Measurements from ENCODE around the gene RALGAPA2. TPM values are rescaled to one million over a fixed set of nuclear protein-coding genes. Genes with fewer than 3 reads are reported as not detected.
A peak's percentile ranks its signal among the peaks of the same experiment; 100 is the strongest.

The RALGAPA2 gene
- total and polyA plus RNA-seq, 2 of the 13 experiments (the other 11 are each of a cell fraction or from before 2014, with no cell fraction given): 13.8 to 17.7 TPM

DNA sequence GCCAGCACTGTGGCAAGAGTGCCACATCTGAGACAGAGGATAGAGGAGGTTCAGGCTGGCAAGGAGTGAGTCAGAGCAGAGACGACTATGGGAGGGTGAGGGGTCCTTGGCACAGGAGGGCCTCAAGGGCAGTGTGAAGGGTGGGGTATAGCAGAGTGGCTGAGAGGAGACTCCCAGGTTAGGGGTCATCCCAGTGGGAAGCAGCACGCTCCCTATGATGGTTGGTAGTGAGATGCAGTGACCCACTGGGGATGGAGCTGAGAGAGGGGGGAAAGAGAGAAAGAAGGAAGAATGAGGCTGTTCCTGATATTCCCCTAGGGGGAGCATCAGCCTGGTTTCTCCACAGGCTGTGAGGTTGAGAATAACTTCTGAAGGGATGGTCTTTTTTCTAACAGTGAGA lies 247.2 kb downstream of the RALGAPA2 start (continued):
- TF ChIP-seq, protein P1, sequence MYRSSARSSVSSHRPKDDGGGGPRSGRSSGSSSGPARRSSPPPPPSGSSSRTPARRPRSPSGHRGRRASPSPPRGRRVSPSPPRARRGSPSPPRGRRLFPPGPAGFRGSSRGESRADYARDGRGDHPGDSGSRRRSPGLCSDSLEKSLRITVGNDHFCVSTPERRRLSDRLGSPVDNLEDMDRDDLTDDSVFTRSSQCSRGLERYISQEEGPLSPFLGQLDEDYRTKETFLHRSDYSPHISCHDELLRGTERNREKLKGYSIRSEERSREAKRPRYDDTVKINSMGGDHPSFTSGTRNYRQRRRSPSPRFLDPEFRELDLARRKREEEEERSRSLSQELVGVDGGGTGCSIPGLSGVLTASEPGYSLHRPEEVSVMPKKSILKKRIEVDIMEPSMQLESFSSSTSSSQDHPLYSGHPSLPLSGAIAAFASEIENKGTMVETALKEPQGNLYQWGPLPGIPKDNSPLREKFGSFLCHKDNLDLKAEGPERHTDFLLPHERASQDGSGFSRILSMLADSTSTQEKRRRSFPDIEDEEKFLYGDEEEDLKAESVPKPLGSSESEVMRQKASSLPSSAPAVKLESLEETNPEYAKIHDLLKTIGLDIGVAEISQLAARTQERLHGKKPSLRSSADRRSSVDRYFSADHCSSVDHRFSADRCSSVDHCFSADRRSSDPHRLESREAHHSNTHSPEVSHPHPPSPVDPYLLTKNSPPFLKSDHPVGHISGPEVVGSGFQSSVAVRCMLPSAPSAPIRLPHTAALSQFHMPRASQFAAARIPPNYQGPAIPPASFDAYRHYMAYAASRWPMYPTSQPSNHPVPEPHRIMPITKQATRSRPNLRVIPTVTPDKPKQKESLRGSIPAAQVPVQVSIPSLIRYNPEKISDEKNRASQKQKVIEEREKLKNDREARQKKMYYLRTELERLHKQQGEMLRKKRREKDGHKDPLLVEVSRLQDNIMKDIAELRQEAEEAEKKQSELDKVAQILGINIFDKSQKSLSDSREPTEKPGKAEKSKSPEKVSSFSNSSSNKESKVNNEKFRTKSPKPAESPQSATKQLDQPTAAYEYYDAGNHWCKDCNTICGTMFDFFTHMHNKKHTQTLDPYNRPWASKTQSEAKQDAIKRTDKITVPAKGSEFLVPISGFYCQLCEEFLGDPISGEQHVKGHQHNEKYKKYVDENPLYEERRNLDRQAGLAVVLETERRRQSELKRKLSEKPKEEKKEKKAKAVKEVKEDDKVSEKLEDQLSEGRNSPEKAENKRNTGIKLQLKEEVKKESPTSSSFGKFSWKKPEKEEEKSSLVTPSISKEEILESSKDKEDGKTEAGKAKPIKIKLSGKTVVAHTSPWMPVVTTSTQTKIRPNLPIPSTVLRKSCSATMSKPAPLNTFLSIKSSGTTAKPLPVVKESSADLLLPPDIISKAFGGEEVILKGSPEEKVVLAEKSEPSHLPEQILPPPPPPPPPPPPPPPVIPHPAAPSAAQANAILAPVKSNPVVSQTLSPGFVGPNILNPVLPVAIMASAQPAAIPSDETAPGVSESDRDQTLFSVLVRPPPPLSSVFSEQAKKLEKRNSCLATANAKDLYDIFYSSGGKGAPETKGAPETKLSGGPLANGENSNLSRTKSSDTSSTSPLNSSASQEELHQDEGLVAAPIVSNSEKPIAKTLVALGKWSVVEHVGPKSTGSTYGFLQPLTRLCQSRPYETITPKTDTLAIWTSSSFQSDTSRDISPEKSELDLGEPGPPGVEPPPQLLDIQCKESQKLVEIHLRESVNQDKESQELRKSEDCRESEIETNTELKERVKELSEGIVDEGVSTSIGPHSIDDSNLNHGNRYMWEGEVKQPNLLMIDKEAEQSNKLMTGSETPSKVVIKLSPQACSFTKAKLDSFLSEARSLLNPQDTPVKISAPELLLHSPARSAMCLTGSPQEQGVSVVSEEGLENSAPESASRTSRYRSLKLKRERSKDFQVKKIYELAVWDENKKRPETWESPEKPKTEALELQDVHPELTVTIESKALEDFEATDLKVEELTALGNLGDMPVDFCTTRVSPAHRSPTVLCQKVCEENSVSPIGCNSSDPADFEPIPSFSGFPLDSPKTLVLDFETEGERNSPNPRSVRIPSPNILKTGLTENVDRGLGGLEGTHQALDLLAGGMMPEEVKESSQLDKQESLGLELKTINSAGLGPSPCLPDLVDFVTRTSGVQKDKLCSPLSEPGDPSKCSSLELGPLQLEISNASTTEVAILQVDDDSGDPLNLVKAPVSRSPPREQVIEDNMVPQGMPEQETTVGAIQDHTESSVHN (CRISPR knock-in tag; IDR thresholded peaks at IDR 0.05): 0 out of 2 replicates have a peak, but pooled peaks have one; percentile 19
- peak; percentile 55; the same call in 1 of the 2 replicates for TF ChIP-seq SMC3 (IDR thresholded peaks at IDR 0.05; ENCODE audit: low read length)

GRCh38 chr20:20463933-20464374 lies 248.5 kb downstream of the RALGAPA2 start:
- no peak for FAIRE-seq
- intact Hi-C loops (cut with micrococcal nuclease; ENCODE audit: unreplicated experiment): no loop called here
- POLR2A ChIA-PET: no interaction called here

More at GRCh38 chr20:20463933-20464374, 248.5 kb downstream of the RALGAPA2 start:
- no peaks in the 10 kb centered on the region for H4K20me1 ChIP-seq (ENCODE audit: insufficient read depth, low read length)
- TF ChIP-seq ARNT2 (CRISPR knock-in tag; IDR thresholded peaks at IDR 0.05; ENCODE audit: low read depth) (no peak), CREB1 (IDR thresholded peaks at IDR 0.05) (0 out of 2 replicates have a peak, but pooled peaks have one; percentile 9), CREB1 (CRISPR knock-in tag; IDR thresholded peaks at IDR 0.05) (no peak)
- H3K9me3 ChIP-seq (ENCODE audit: low read length): no peaks in the 10 kb centered on the region
- H3K4me1 ChIP-seq (ENCODE audit: insufficient read depth, low read length): no peaks in the 10 kb centered on the region
- no peak for DNase-seq (ENCODE audit: low spot score)
- in situ Hi-C loops (cut with HindIII; ENCODE audit: extremely low pct_ligation_motif_present, low pct_unique_long_range_greater_than_20kb): loop anchor here (5.0 kb wide), 1 partner anchor 103 kb away; no protein-coding TSS in a partner anchor
- no peak overlapping the region for H3K9ac ChIP-seq (ENCODE audit: insufficient read depth, low read depth, low read length)
- no TSS peak for BruUV-seq (replicated peaks)
- H3K27me3 ChIP-seq (ENCODE audit: control insufficient read depth in 1 of 2, insufficient read depth in 2 of 2, low read length in 2 of 2): no peaks in the 10 kb centered on the region
- WGBS (ENCODE audit: low lambda C conversion rate): 97% methylated on average over 9 of the region's 9 CpGs
- no peak overlapping the region for H3K4me2 ChIP-seq (ENCODE audit: low read depth, low read length)
- CTCF ChIA-PET (ENCODE audit: low intra/inter-chr PET ratio, low total read pairs): interaction anchor here (2.2 kb wide), 1 partner anchor 105 kb away, joined by 7 read pairs; no protein-coding TSS in a partner anchor
- H3K4me3 ChIP-seq (replicated peaks in 1 of 3; ENCODE audit: insufficient read depth in 1 of 3, low read depth in 2 of 3, low read length in 3 of 3): no peak overlapping the region
- H3K27ac ChIP-seq (ENCODE audit: extremely low read length, insufficient read depth, low read length): no peak overlapping the region
- H3K79me2 ChIP-seq (ENCODE audit: insufficient read depth, low read length): no peaks in the 10 kb centered on the region
- peaks cover 1 to 2% of the 10 kb centered on the region in 2 experiments; a peak in 2 of 5 replicates for H3K36me3 ChIP-seq (replicated peaks in 1 of 2; ENCODE audit: control insufficient read depth in 1 of 2, insufficient read depth in 2 of 2, low read length in 2 of 2)
- no peak overlapping the region for H2AFZ ChIP-seq (ENCODE audit: low read length)
- no peak for ATAC-seq

Data from HepG2 (cell line).